GM23338 (cell line): Measurements from ENCODE around the gene PDHX. TPM values are rescaled to one million over a fixed set of nuclear protein-coding genes. Genes with fewer than 3 reads are reported as not detected.

Experiments
- ATAC-seq: fragments of 200-7000 bp; cut with Tn5 transposase; 3 replicates; pipeline ENCODE4 v1.9.1; 2020
- DNase-seq: peaks from one replicate; pipeline ENCODE4 v3.0.0-alpha.2; 2015; ENCODE audit warnings: low spot score
- H2AFZ ChIP-seq: fragments of 200-600 bp; sonication (generic); 2 replicates; pipeline ENCODE4 v1.8.0; 2016; ENCODE audit warnings: antibody characterized with exemption, mild to moderate bottlenecking, moderate library complexity
- H3F3A ChIP-seq: fragments of 200-600 bp; sonication (generic); replicated peaks from 2 replicates; pipeline ENCODE4 v1.8.0; 2017; ENCODE audit warnings: antibody characterized with exemption, mixed run types, low read depth
- H3K27ac ChIP-seq: fragments of 200-600 bp; sonication (generic); 2 replicates; pipeline ENCODE4 v1.6.1; 2016; ENCODE audit warnings: low read depth
- H3K27me3 ChIP-seq: fragments of 200-600 bp; sonication (generic); 2 replicates; pipeline ENCODE4 v1.8.0; 2016; ENCODE audit warnings: mild to moderate bottlenecking, mixed run types, moderate library complexity; ENCODE audit not compliant: insufficient read depth
- H3K36me3 ChIP-seq: fragments of 200-600 bp; sonication (generic); 2 replicates; pipeline ENCODE4 v1.8.0; 2016; ENCODE audit warnings: mild to moderate bottlenecking; ENCODE audit not compliant: insufficient read depth
- H3K4me1 ChIP-seq: fragments of 200-600 bp; sonication (generic); 2 replicates; pipeline ENCODE4 v1.8.0; 2016; ENCODE audit warnings: mild to moderate bottlenecking, moderate library complexity; ENCODE audit not compliant: insufficient read depth
- H3K4me2 ChIP-seq: fragments of 200-600 bp; sonication (generic); 2 replicates; pipeline ENCODE4 v1.7.1; 2017; ENCODE audit warnings: mixed run types
- H3K4me3 ChIP-seq: fragments of 200-600 bp; sonication (generic); 2 replicates; pipeline ENCODE4 v1.6.1; 2016; ENCODE audit warnings: mixed run types
- H3K79me2 ChIP-seq: fragments of 200-600 bp; sonication (generic); replicated peaks from 2 replicates; pipeline ENCODE4 v1.8.0; 2017; ENCODE audit warnings: mild to moderate bottlenecking; ENCODE audit not compliant: insufficient read depth
- H3K9me2 ChIP-seq: fragments of 200-600 bp; sonication (generic); 2 replicates; pipeline ENCODE4 v1.8.0; 2017; ENCODE audit not compliant: insufficient read depth
- H4K20me1 ChIP-seq: fragments of 200-600 bp; sonication (generic); replicated peaks from 2 replicates; pipeline ENCODE4 v1.8.0; 2017; ENCODE audit warnings: mild to moderate bottlenecking; ENCODE audit not compliant: insufficient read depth
- H3K27ac Mint-ChIP-seq: 2 replicates; pipeline ENCODE4 v1.8.0; 2020; ENCODE audit warnings: inconsistent platforms, mild to moderate bottlenecking, moderate library complexity, mixed read lengths
- H3K27me3 Mint-ChIP-seq: 3 replicates; pipeline ENCODE4 v1.8.0; 2022; ENCODE audit warnings: low read depth, mild to moderate bottlenecking, moderate library complexity, mixed read lengths, inconsistent platforms; ENCODE audit not compliant: insufficient read depth, poor library complexity
- H3K36me3 Mint-ChIP-seq: 3 replicates; pipeline ENCODE4 v1.8.0; 2021; ENCODE audit warnings: low read depth, mild to moderate bottlenecking, inconsistent platforms, moderate library complexity, mixed read lengths
- H3K4me1 Mint-ChIP-seq: 3 replicates; pipeline ENCODE4 v1.8.0; 2020; ENCODE audit warnings: mild to moderate bottlenecking, inconsistent platforms, mixed read lengths
- H3K4me3 Mint-ChIP-seq: 3 replicates; pipeline ENCODE4 v1.8.0; 2021; ENCODE audit warnings: moderate library complexity, mild to moderate bottlenecking, inconsistent platforms, mixed read lengths
- H3K9me3 Mint-ChIP-seq: 3 replicates; pipeline ENCODE4 v1.8.0; 2020; ENCODE audit warnings: moderate library complexity, mild to moderate bottlenecking, inconsistent platforms, mixed read lengths
- CREB1 ChIP-seq: fragments of 250-450 bp; sonication (Bioruptor Pico); IDR thresholded peaks from 2 replicates; pipeline ENCODE4 v1.5.0; 2020; ENCODE audit warnings: low read depth, mild to moderate bottlenecking, moderate library complexity
- ETS1 ChIP-seq: IDR thresholded peaks from 2 replicates; pipeline ENCODE4 v1.6.1; 2016; ENCODE audit warnings: antibody characterized with exemption
- EZH2phosphoT487 ChIP-seq: fragments of 200-600 bp; sonication (generic); IDR thresholded peaks from one replicate; pipeline ENCODE4 v1.8.1; 2018; ENCODE audit warnings: antibody characterized with exemption; ENCODE audit not compliant: unreplicated experiment
- JUNB ChIP-seq: IDR thresholded peaks from one replicate; pipeline ENCODE4 v1.6.1; 2016; ENCODE audit warnings: antibody characterized with exemption; ENCODE audit not compliant: unreplicated experiment
- NANOG ChIP-seq: IDR thresholded peaks from 2 replicates; pipeline ENCODE4 v1.6.1; 2016; ENCODE audit warnings: antibody characterized with exemption, borderline replicate concordance
- ZNF114 ChIP-seq: fragments of 250-450 bp; sonication (Bioruptor Pico); IDR thresholded peaks from 2 replicates; pipeline ENCODE4 v1.5.0; 2020; ENCODE audit warnings: mild to moderate bottlenecking, moderate library complexity
- ZNF331 ChIP-seq: fragments of 250-450 bp; sonication (Bioruptor Pico); IDR thresholded peaks from 2 replicates; pipeline ENCODE4 v1.5.0; 2020; ENCODE audit warnings: low read depth, mild to moderate bottlenecking, moderate library complexity
- polyA plus RNA-seq: library from polyadenylated mRNA; unstranded; fragments of >200 nt; fragmentation: Nextera tagmentation; extraction: Ambion mirVana; gene quantifications from 2 replicates; pipeline ENCODE4 v1.2.1, GENCODE V29; 2016
- total RNA-seq: library from RNA; depleted of rRNA; stranded (reverse); fragments of >200 nt; shearing (Covaris generic); gene quantifications from 2 replicates; pipeline ENCODE4 v1.2.3, GENCODE V29; 2014
- TF ChIP-seq, protein P1 (sequence below): fragments of 250-450 bp; sonication (Bioruptor Pico); IDR thresholded peaks from 2 replicates; pipeline ENCODE4 v1.5.0; 2020; ENCODE audit warnings: mild to moderate bottlenecking, moderate library complexity
- TF ChIP-seq, protein P2 (sequence below): IDR thresholded peaks from one replicate; pipeline ENCODE4 v1.6.1; 2018; ENCODE audit warnings: antibody characterized with exemption; ENCODE audit not compliant: unreplicated experiment
- TF ChIP-seq, protein P3 (sequence below), 2 experiments: fragments of 200-600 bp in 1 of 2; sonication (generic) in 1 of 2; conservative IDR thresholded peaks; 2 replicates each; pipeline versions ENCODE4 v1.5.1 to v1.6.1; 2016 to 2017; ENCODE audit warnings: antibody characterized with exemption in 2 of 2, low read depth in 2 of 2, mild to moderate bottlenecking in 2 of 2, moderate library complexity in 1 of 2

Gene PDHX
- total and polyA plus RNA-seq, 2 experiments from 2014 or later = 36.9 to 40.2 TPM

DNA sequence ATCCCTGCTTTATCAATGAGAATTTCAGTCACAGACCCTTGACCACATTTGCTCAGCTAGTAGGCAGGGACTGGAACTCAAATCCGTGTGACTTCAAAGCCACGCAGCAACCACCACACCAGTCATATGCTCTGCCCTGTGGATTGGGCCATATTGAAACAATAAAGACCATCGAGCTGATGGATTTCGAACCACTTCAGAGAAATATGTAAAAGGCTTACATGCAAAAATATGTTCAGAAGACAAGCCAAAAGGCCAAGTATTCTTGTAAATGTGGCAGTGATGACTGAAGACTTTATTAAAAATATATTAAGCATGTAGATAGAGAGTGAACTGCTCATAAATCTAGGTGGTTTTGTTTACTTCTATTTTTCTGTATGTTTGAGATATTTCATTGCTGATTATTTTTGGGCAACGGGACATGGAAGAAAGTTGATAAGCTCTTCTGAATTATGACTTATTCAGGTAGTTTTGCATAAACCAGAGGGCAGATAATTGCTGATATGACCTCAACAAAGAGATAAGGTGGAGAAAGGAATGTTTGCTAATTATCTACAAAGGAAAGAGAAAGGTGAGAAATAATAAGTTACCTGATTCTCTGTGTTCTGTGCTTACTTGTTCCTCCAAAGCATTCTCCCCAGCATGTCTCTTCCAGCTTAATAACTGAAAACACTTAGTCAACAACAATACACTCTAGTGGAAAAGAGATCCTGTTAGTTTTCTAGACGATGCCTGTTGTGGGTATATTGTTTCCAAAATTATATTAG, 99.4 kb downstream of the PDHX start (continued):
- TF ChIP-seq, protein P1, sequence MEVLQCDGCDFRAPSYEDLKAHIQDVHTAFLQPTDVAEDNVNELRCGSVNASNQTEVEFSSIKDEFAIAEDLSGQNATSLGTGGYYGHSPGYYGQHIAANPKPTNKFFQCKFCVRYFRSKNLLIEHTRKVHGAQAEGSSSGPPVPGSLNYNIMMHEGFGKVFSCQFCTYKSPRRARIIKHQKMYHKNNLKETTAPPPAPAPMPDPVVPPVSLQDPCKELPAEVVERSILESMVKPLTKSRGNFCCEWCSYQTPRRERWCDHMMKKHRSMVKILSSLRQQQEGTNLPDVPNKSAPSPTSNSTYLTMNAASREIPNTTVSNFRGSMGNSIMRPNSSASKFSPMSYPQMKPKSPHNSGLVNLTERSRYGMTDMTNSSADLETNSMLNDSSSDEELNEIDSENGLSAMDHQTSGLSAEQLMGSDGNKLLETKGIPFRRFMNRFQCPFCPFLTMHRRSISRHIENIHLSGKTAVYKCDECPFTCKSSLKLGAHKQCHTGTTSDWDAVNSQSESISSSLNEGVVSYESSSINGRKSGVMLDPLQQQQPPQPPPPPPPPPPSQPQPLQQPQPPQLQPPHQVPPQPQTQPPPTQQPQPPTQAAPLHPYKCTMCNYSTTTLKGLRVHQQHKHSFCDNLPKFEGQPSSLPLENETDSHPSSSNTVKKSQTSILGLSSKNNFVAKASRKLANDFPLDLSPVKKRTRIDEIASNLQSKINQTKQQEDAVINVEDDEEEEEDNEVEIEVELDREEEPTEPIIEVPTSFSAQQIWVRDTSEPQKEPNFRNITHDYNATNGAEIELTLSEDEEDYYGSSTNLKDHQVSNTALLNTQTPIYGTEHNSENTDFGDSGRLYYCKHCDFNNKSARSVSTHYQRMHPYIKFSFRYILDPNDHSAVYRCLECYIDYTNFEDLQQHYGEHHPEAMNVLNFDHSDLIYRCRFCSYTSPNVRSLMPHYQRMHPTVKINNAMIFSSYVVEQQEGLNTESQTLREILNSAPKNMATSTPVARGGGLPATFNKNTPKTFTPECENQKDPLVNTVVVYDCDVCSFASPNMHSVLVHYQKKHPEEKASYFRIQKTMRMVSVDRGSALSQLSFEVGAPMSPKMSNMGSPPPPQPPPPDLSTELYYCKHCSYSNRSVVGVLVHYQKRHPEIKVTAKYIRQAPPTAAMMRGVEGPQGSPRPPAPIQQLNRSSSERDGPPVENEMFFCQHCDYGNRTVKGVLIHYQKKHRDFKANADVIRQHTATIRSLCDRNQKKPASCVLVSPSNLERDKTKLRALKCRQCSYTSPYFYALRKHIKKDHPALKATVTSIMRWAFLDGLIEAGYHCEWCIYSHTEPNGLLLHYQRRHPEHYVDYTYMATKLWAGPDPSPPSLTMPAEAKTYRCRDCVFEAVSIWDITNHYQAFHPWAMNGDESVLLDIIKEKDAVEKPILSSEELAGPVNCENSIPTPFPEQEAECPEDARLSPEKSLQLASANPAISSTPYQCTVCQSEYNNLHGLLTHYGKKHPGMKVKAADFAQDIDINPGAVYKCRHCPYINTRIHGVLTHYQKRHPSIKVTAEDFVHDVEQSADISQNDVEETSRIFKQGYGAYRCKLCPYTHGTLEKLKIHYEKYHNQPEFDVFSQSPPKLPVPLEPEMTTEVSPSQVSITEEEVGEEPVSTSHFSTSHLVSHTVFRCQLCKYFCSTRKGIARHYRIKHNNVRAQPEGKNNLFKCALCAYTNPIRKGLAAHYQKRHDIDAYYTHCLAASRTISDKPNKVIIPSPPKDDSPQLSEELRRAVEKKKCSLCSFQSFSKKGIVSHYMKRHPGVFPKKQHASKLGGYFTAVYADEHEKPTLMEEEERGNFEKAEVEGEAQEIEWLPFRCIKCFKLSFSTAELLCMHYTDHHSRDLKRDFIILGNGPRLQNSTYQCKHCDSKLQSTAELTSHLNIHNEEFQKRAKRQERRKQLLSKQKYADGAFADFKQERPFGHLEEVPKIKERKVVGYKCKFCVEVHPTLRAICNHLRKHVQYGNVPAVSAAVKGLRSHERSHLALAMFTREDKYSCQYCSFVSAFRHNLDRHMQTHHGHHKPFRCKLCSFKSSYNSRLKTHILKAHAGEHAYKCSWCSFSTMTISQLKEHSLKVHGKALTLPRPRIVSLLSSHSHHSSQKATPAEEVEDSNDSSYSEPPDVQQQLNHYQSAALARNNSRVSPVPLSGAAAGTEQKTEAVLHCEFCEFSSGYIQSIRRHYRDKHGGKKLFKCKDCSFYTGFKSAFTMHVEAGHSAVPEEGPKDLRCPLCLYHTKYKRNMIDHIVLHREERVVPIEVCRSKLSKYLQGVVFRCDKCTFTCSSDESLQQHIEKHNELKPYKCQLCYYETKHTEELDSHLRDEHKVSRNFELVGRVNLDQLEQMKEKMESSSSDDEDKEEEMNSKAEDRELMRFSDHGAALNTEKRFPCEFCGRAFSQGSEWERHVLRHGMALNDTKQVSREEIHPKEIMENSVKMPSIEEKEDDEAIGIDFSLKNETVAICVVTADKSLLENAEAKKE = no peak
- TF ChIP-seq CREB1 (CRISPR knock-in tag) (no peak), ZNF331 (CRISPR knock-in tag) (no peak)

DNA sequence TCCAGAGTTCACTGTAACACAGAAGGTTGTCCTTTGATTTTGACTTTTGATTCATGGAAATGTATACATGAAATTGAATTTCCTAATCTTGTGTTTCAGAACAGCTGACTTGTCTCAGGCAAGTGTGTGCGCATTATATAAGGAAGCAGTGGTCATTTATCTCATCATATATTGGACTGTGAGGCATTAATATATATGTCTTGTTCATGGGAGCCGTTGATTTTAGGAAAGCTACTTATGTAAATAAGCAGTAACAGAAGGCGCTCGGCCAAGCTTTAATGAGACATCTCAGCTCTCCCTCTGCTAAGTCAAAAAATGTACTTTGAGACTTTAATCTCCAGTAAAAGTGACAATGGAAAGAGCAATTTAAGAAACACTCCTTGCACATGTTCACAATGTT, 100.5 kb downstream of the PDHX start:
- Histone ChIP-seq H3F3A (no peaks in the 10 kb centered on the region), H3K4me1 (peaks cover 5% of the 10 kb centered on the region; the same call in 1 of the 2 replicates), H3K27ac (no peak overlapping the region), H4K20me1 (no peaks in the 10 kb centered on the region), H3K36me3 (no peaks in the 10 kb centered on the region), H3K9me2 (0 out of 2 replicates have a peak, but pooled peaks cover under 1% of the 10 kb centered on the region), H2AFZ (no peak overlapping the region), H3K4me2 (no peak overlapping the region), H3K27me3 (no peaks in the 10 kb centered on the region), H3K79me2 (no peaks in the 10 kb centered on the region), H3K4me3 (no peak overlapping the region)
- Mint-ChIP-seq H3K36me3 (no peaks in the 10 kb centered on the region; the same call in 2 of the 3 replicates), H3K27me3 (peaks cover 1% of the 10 kb centered on the region), H3K27ac (no peak overlapping the region), H3K4me3 (no peak overlapping the region), H3K9me3 (peaks cover 4% of the 10 kb centered on the region; the same call in 1 of the 3 replicates), H3K4me1 (peaks cover 12% of the 10 kb centered on the region)
- no peak for ATAC-seq
- DNase-seq = no peak
- no peak for TF ChIP-seq ETS1
- no peak for TF ChIP-seq NANOG
- TF ChIP-seq JUNB = no peak
- TF ChIP-seq, protein P2, sequence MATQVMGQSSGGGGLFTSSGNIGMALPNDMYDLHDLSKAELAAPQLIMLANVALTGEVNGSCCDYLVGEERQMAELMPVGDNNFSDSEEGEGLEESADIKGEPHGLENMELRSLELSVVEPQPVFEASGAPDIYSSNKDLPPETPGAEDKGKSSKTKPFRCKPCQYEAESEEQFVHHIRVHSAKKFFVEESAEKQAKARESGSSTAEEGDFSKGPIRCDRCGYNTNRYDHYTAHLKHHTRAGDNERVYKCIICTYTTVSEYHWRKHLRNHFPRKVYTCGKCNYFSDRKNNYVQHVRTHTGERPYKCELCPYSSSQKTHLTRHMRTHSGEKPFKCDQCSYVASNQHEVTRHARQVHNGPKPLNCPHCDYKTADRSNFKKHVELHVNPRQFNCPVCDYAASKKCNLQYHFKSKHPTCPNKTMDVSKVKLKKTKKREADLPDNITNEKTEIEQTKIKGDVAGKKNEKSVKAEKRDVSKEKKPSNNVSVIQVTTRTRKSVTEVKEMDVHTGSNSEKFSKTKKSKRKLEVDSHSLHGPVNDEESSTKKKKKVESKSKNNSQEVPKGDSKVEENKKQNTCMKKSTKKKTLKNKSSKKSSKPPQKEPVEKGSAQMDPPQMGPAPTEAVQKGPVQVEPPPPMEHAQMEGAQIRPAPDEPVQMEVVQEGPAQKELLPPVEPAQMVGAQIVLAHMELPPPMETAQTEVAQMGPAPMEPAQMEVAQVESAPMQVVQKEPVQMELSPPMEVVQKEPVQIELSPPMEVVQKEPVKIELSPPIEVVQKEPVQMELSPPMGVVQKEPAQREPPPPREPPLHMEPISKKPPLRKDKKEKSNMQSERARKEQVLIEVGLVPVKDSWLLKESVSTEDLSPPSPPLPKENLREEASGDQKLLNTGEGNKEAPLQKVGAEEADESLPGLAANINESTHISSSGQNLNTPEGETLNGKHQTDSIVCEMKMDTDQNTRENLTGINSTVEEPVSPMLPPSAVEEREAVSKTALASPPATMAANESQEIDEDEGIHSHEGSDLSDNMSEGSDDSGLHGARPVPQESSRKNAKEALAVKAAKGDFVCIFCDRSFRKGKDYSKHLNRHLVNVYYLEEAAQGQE = no peak
- TF ChIP-seq EZH2phosphoT487 = no peak
- no peak for TF ChIP-seq ZNF114
- TF ChIP-seq, protein P3, sequence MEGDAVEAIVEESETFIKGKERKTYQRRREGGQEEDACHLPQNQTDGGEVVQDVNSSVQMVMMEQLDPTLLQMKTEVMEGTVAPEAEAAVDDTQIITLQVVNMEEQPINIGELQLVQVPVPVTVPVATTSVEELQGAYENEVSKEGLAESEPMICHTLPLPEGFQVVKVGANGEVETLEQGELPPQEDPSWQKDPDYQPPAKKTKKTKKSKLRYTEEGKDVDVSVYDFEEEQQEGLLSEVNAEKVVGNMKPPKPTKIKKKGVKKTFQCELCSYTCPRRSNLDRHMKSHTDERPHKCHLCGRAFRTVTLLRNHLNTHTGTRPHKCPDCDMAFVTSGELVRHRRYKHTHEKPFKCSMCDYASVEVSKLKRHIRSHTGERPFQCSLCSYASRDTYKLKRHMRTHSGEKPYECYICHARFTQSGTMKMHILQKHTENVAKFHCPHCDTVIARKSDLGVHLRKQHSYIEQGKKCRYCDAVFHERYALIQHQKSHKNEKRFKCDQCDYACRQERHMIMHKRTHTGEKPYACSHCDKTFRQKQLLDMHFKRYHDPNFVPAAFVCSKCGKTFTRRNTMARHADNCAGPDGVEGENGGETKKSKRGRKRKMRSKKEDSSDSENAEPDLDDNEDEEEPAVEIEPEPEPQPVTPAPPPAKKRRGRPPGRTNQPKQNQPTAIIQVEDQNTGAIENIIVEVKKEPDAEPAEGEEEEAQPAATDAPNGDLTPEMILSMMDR (conservative IDR thresholded peaks at IDR 0.05; ENCODE audit: low read depth in 2 of 2) = no peak
